MCF 10A (cell line): ENCODE data around the gene POLE. TPM values are rescaled to one million over a fixed set of nuclear protein-coding genes. Genes with fewer than 3 reads are reported as not detected.

Experiments
- BruUV-seq: library from RNA; stranded (reverse); fragments of 400-500 nt; replicated peaks from 2 replicates; lab custom pipeline; 2021; lab: Mats Ljungman, UMichigan
- CTCF ChIA-PET: fragments of 300-600 bp; sonication (Branson Sonifier 250); formaldehyde crosslinking; extraction: SDS; loops from one replicate; lab custom pipeline; 2021; ENCODE audit warnings: antibody characterized with exemption, inconsistent platforms; lab: Yijun Ruan, JAX
- POLR2A ChIA-PET: fragments of 300-600, 350-650 bp; sonication (Branson Sonifier 250); formaldehyde crosslinking; extraction: SDS; loops from one replicate; lab custom pipeline; 2020; ENCODE audit warnings: antibody characterized with exemption, inconsistent platforms; lab: Yijun Ruan, JAX
- DNase-seq: peaks from one replicate; pipeline ENCODE4 v3.0.0-alpha.2; 2018; ENCODE audit not compliant: unreplicated experiment
- H3K27ac Mint-ChIP-seq: one replicate; pipeline ENCODE4 v1.8.0; 2022; ENCODE audit warnings: mild to moderate bottlenecking, low read depth, mixed read lengths; ENCODE audit not compliant: unreplicated experiment
- H3K27me3 Mint-ChIP-seq: one replicate; pipeline ENCODE4 v1.8.0; 2022; ENCODE audit warnings: mixed read lengths; ENCODE audit not compliant: insufficient read depth, unreplicated experiment
- H3K36me3 Mint-ChIP-seq: one replicate; pipeline ENCODE4 v1.8.0; 2022; ENCODE audit warnings: mild to moderate bottlenecking, moderate library complexity, mixed read lengths; ENCODE audit not compliant: insufficient read depth, unreplicated experiment
- H3K4me1 Mint-ChIP-seq: one replicate; pipeline ENCODE4 v1.8.0; 2022; ENCODE audit warnings: mixed read lengths; ENCODE audit not compliant: insufficient read depth, unreplicated experiment
- H3K4me3 Mint-ChIP-seq: one replicate; pipeline ENCODE4 v1.8.0; 2022; ENCODE audit warnings: mild to moderate bottlenecking, moderate library complexity, mixed read lengths; ENCODE audit not compliant: unreplicated experiment
- H3K9me3 Mint-ChIP-seq: one replicate; pipeline ENCODE4 v1.8.0; 2022; ENCODE audit warnings: mixed read lengths; ENCODE audit not compliant: unreplicated experiment
- intact Hi-C: fragments of 100-400 bp; cut with micrococcal nuclease; formaldehyde crosslinking; loops from 2 replicates; pipeline ENCODE4 v1.14.1; 2022
- total RNA-seq: library from RNA; stranded (reverse); gene quantifications from 2 replicates; pipeline ENCODE4 v1.2.3, GENCODE V29; 2022
- TF ChIP-seq, protein P1 (sequence below): fragments of 200-600 bp; IDR thresholded peaks from one replicate; pipeline ENCODE4 v1.8.0; 2022; ENCODE audit warnings: antibody characterized with exemption, mild to moderate bottlenecking; ENCODE audit not compliant: unreplicated experiment

POLE gene
- total RNA-seq, 1 experiment from 2014 or later, result 36.3 TPM

DNA sequence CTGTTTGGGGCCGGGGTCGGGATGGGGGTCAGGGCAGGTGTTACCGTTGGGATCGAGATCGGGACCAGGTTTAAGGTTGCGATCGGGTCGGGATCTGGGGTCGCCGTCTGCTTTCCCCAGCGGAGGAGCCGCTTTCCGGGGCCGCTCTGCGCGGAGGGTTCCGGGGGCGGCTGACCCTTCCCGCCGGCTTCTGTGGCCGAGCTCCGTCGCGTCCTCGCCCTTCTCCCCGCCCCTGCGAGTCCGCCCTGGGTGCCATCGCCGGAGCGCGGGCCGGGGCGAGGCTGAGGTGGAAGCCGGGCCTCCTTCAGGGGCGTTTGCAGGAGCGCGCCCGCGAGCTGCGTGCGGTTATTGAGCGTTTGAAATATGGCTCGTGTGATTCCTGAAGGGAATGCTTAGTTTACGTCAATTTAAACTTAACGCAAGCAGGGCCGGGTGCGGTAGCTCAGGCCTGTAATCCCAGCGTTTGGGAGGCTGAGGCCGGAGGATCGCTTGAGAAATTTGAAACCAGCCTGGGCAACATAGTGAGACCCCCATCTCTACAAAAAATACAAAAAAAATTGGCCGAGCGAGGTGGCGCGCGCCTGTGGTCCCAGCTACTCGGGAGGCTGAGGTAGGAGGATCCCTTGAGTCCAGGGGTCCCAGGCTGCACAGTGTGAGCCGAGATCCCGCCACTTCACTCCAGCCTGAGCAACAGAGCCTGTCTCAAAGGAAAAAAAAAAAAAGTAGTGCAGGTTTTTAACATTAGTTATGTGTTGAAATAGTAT, 24.1 kb upstream of the POLE start:
- intact Hi-C loops, result no loop called here
- H3K36me3 Mint-ChIP-seq, result peaks cover 47% of the 10 kb centered on the region
- H3K4me3 Mint-ChIP-seq, result peak overlapping the region; percentile 93
- H3K9me3 Mint-ChIP-seq, result no peaks in the 10 kb centered on the region
- ChIA-PET POLR2A (interaction anchor here (0.9 to 3.0 kb wide), 6 partner anchors 16 to 117 kb away, joined by 3 to 23 read pairs (median 4); partner anchors contain the start of genes ANKLE2 and GOLGA3), CTCF (no interaction called here)
- no peaks in the 10 kb centered on the region for H3K27me3 Mint-ChIP-seq
- H3K27ac Mint-ChIP-seq, result peak overlapping the region; percentile 35
- no TSS peak for BruUV-seq
- DNase-seq, result peak; percentile 18
- no peaks in the 10 kb centered on the region for H3K4me1 Mint-ChIP-seq
- TF ChIP-seq, protein P1, sequence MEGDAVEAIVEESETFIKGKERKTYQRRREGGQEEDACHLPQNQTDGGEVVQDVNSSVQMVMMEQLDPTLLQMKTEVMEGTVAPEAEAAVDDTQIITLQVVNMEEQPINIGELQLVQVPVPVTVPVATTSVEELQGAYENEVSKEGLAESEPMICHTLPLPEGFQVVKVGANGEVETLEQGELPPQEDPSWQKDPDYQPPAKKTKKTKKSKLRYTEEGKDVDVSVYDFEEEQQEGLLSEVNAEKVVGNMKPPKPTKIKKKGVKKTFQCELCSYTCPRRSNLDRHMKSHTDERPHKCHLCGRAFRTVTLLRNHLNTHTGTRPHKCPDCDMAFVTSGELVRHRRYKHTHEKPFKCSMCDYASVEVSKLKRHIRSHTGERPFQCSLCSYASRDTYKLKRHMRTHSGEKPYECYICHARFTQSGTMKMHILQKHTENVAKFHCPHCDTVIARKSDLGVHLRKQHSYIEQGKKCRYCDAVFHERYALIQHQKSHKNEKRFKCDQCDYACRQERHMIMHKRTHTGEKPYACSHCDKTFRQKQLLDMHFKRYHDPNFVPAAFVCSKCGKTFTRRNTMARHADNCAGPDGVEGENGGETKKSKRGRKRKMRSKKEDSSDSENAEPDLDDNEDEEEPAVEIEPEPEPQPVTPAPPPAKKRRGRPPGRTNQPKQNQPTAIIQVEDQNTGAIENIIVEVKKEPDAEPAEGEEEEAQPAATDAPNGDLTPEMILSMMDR, result no peak

DNA sequence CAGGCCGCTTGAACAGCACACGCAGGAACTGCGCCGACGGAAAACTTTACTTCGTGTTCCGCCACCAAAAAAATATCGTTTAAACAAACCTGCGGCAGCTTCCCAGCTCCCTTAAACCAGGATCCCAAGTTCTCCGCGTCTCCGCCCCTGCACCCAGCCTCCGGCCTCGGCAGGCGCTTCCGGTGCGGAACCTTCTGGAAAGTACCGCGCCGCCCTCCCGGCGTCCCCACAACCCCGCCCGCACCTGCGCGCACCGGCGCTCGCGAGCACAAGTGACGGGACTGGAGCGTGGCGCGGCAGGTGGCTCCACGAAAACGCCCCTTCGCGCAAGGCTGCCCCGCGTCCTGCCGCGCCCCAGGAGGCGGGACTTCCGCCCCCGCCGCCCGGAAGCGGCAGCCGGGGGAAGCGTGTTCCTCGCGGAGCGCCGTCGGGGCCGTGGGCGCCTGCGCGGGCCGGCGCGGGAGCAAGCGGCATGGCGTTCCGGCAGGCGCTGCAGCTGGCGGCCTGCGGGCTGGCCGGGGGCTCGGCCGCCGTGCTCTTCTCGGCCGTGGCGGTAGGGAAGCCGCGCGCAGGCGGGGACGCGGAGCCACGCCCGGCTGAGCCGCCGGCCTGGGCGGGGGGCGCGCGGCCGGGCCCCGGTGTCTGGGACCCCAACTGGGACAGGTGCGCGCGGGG, 23.4 kb upstream of the POLE start, which contains the start of gene PGAM5:
TSS of gene PGAM5 (plus strand) at position 438 of the 675 bp plus-strand sequence. CDS start at position 473, 35 bp downstream.
- Mint-ChIP-seq H3K27ac (peak within 1 kb of the TSS; percentile 91), H3K27me3 (no peaks in the 10 kb centered on the region), H3K9me3 (no peaks in the 10 kb centered on the region), H3K36me3 (peaks cover 40% of the 10 kb centered on the region), H3K4me3 (peak within 1 kb of the TSS; percentile 93), H3K4me1 (no peaks in the 10 kb centered on the region)
- TF ChIP-seq, protein P1, result no peak
- intact Hi-C loops, result no loop called here
- peak; percentile 79 for DNase-seq
- no TSS peak for BruUV-seq
- POLR2A ChIA-PET, result interaction anchor here (0.6 to 3.0 kb wide), 9 partner anchors 12 to 144 kb away, joined by 3 to 23 read pairs (median 3); partner anchors contain the start of genes ANKLE2 and GOLGA3
- CTCF ChIA-PET, result no interaction called here

DNA sequence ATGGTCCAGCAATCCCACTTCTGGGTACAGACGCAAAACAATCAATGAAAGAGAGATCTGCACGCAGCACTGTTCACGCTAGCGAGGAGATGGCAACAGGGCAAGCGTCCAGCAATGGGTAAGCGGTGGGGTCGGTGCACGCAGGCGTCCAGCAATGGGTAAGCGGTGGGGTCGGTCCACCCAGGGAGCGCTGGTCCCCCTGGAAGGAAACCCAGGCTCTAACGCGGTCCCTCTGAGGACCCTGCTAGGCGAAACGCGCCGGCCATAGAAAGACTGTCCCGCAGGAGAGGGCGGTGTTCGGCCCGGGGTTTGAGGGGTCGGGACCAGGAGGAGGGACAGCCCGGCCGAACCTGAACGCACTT, 22.9 kb upstream of the POLE start:
- H3K27ac Mint-ChIP-seq, result peak overlapping the region; percentile 91
- POLR2A ChIA-PET, result interaction anchor here (0.6 to 3.0 kb wide), 7 partner anchors 11 to 143 kb away, joined by 3 to 23 read pairs (median 3); partner anchors contain the start of genes ANKLE2 and GOLGA3
- H3K4me3 Mint-ChIP-seq, result peak overlapping the region; percentile 93
- BruUV-seq, result TSS peak; percentile 74
- peaks cover 34% of the 10 kb centered on the region for H3K36me3 Mint-ChIP-seq
- CTCF ChIA-PET, result no interaction called here
- H3K27me3 Mint-ChIP-seq, result no peaks in the 10 kb centered on the region
- intact Hi-C loops, result no loop called here
- DNase-seq, result no peak
- H3K9me3 Mint-ChIP-seq, result no peaks in the 10 kb centered on the region
- no peaks in the 10 kb centered on the region for H3K4me1 Mint-ChIP-seq
- TF ChIP-seq, protein P1, result no peak

DNA sequence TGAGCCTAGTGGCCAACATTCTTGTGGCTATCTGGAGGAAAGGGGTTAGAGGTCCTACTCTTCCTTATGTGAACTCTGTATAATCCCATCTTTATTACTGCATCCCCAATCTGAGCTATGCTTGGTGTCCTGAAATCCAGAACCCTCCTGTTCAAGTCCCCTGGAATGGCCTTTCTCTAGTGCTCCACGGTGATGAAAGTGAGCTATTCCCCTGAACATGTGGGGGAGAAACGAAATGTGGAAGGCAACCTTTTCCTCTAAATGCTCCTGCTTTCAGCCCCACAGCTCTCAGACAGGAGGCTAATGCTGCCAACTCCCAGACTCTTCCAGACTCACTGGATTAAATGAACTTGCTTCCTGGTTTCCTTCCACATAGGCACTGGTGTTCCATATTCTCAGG, 21.0 kb upstream of the POLE start:
- DNase-seq, result no peak
- no peak overlapping the region for H3K27ac Mint-ChIP-seq
- no peaks in the 10 kb centered on the region for H3K9me3 Mint-ChIP-seq
- H3K4me1 Mint-ChIP-seq, result no peaks in the 10 kb centered on the region
- BruUV-seq, result no TSS peak
- ChIA-PET POLR2A (no interaction called here), CTCF (interaction anchor here (0.6 kb wide), 1 partner anchor 14 kb away, joined by 5 read pairs; no protein-coding TSS in a partner anchor)
- intact Hi-C loops, result no loop called here
- H3K4me3 Mint-ChIP-seq, result no peak overlapping the region
- TF ChIP-seq, protein P1, result no peak
- peaks cover 28% of the 10 kb centered on the region for H3K36me3 Mint-ChIP-seq
- H3K27me3 Mint-ChIP-seq, result no peaks in the 10 kb centered on the region
